ENCODE data around the gene PTPRJ.
"Not testable (repeated sequence)": the region's sequence is repeated elsewhere in the genome, so short reads cannot be mapped to it uniquely, and the experiment has no call there.

The PTPRJ gene

DNA sequence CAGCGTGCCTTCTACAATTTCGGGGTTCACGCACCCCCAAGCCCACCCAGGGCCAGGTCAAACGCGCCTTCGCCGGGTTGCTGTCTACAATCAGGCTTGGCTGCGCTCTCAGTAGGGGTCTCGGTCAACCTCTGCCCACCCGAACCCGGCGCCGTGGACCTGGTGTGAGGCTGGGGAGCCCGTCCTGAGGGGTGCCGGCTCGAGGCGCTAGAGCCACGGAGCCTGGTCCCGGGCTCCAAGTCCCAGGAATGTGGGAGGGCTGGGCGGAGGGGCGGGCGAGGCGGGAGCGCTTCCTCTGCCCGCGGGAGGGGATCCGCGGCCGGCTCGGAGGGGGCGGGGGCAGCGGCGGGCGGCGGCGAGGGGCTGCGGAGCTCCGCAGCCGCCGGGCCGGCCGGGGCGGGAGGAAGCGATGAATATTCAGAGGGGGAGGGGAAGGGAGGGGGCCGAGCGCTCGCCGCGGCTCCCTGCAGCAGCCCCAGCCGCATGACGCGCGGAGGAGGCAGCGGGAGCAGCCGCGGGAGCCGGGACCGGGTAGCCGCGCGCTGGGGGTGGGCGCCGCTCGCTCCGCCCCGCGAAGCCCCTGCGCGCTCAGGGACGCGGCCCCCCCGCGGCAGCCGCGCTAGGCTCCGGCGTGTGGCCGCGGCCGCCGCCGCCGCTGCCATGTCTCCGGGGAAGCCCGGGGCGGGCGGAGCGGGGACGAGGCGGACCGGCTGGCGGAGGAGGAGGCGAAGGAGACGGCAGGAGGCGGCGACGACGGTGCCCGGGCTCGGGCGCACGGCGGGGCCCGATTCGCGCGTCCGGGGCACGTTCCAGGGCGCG is at the start of gene PTPRJ:
TSS of gene PTPRJ (plus strand) at position 472 of the 819 bp plus-strand sequence. CDS start 354 bp downstream, outside the sequence.
- Histone ChIP-seq H3K4me1 (ENCODE audit: insufficient read depth, low read length) (peaks cover 4% of the 10 kb centered on the region; the same call in 1 of the 2 replicates), H3K9me3 (ENCODE audit: control insufficient read depth, insufficient read depth, low read length) (no peaks in the 10 kb centered on the region), H3K36me3 (ENCODE audit: insufficient read depth, low read length) (no peaks in the 10 kb centered on the region), H3K9ac (ENCODE audit: low read depth, low read length) (peak within 1 kb of the TSS; percentile 72)

GRCh38 chr11:47932544-47932943 is 47.8 kb upstream of the PTPRJ start:
- Histone ChIP-seq H3K9ac (ENCODE audit: low read depth, low read length) (no peak overlapping the region), H3K36me3 (ENCODE audit: insufficient read depth, low read length) (no peaks in the 10 kb centered on the region), H3K9me3 (ENCODE audit: control insufficient read depth, insufficient read depth, low read length) (no peaks in the 10 kb centered on the region), H3K4me1 (ENCODE audit: insufficient read depth, low read length) (no peaks in the 10 kb centered on the region)

DNA sequence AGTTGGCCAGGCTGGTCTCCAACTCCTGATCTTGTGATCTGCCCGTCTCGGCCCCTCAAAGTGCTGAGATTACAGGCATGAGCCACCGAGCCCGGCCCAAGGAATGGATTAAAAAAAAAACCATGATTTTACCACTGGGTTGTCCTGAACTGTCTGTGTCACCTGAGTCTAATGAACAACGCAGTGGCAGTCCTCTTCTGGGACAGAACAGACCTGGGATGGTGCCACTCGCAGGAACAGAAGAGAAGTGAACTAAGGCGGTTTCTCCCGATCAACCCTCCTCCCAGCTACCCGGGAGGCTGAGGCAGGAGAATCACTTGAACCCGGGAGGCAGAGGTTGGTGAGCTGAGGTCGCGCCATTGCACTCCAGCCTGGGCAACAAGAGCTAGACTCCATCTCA is 46.6 kb upstream of the PTPRJ start:
- H3K4me1 ChIP-seq (ENCODE audit: insufficient read depth, low read length); H3K9me3 ChIP-seq (ENCODE audit: control insufficient read depth, insufficient read depth, low read length); H3K36me3 ChIP-seq (ENCODE audit: insufficient read depth, low read length); H3K9ac ChIP-seq (ENCODE audit: low read depth, low read length): not testable (repeated sequence)

- no peaks in the 10 kb centered on the region for H3K36me3 ChIP-seq (ENCODE audit: insufficient read depth, low read length)
- H3K4me1 ChIP-seq (ENCODE audit: insufficient read depth, low read length): peaks cover 10% of the 10 kb centered on the region; the same call in 1 of the 2 replicates
- no peak overlapping the region for H3K9ac ChIP-seq (ENCODE audit: low read depth, low read length)
- no peaks in the 10 kb centered on the region for H3K9me3 ChIP-seq (ENCODE audit: control insufficient read depth, insufficient read depth, low read length)
These were observed 41.4 kb upstream of the PTPRJ start for GRCh38 chr11:47938791-47939560.

- no peaks in the 10 kb centered on the region for H3K9me3 ChIP-seq (ENCODE audit: control insufficient read depth, insufficient read depth, low read length)
- H3K36me3 ChIP-seq (ENCODE audit: insufficient read depth, low read length): no peaks in the 10 kb centered on the region
- peaks cover 23% of the 10 kb centered on the region for H3K4me1 ChIP-seq (ENCODE audit: insufficient read depth, low read length)
- no peak overlapping the region for H3K9ac ChIP-seq (ENCODE audit: low read depth, low read length)
These were observed 39.3 kb upstream of the PTPRJ start for GRCh38 chr11:47940904-47941649.

DNA sequence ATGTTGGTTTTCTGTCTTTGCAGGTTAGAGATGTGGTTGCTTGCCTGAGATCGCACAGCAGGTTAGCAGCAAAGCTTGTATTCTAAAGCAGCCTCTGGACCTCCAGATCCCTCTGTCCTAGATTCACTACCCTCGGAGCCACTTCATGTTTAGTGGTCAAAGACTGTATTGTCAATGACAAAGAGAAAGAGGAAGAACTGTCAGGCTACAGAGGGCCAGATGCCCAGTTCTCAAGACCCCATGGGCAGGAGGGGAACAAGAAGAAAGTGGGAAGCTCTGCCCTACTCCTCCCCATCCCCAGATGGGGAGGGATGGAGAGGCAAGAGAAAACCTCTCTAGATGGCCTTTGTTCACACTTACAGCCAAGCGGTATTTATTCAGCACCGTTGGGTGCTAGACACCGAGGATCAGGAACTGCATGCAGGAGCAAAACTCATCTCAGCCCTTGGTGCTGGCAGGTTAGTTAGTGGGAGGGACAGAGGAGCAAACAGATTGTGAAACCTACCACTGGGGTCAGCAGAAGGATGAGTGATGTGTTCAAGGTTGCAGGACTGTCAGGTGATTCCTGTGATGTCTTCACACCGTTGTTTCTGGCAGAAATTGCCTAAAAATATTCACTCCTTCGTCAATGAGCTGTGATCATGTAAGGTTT is 38.3 kb upstream of the PTPRJ start:
- Histone ChIP-seq H3K4me1 (ENCODE audit: insufficient read depth, low read length) (peaks cover 29% of the 10 kb centered on the region), H3K9ac (ENCODE audit: low read depth, low read length) (no peak overlapping the region), H3K36me3 (ENCODE audit: insufficient read depth, low read length) (no peaks in the 10 kb centered on the region), H3K9me3 (ENCODE audit: control insufficient read depth, insufficient read depth, low read length) (no peaks in the 10 kb centered on the region)

- Histone ChIP-seq H3K36me3 (ENCODE audit: insufficient read depth, low read length) (no peaks in the 10 kb centered on the region), H3K4me1 (ENCODE audit: insufficient read depth, low read length) (peaks cover 35% of the 10 kb centered on the region), H3K9ac (ENCODE audit: low read depth, low read length) (peak overlapping the region; percentile 52), H3K9me3 (ENCODE audit: control insufficient read depth, insufficient read depth, low read length) (no peaks in the 10 kb centered on the region)
These were observed 36.4 kb upstream of the PTPRJ start for GRCh38 chr11:47943721-47944586.

DNA sequence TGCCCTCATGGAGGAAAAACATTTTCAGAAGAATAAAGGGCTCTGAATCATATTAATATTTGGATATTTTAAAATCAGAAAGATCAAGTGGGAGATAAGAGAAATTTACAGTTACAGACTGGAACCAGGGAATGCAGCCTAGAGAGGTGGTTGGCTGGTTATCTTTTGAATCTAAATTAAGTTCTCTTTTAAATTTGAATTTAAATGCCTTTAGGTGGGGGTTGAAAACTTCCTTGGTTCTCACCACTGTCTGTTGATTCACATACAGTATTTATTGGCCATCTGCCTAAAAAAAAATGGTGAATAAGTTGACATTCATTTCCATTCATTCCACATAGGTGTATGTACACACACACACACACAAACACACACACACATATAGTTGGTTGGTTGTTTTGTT is 35.7 kb upstream of the PTPRJ start:
- H3K36me3 ChIP-seq (ENCODE audit: insufficient read depth, low read length): no peaks in the 10 kb centered on the region
- H3K4me1 ChIP-seq (ENCODE audit: insufficient read depth, low read length): peaks cover 35% of the 10 kb centered on the region
- H3K9ac ChIP-seq (ENCODE audit: low read depth, low read length): 0 out of 2 replicates have a peak overlapping the region, but pooled peaks have one; percentile 52
- no peaks in the 10 kb centered on the region for H3K9me3 ChIP-seq (ENCODE audit: control insufficient read depth, insufficient read depth, low read length)

DNA sequence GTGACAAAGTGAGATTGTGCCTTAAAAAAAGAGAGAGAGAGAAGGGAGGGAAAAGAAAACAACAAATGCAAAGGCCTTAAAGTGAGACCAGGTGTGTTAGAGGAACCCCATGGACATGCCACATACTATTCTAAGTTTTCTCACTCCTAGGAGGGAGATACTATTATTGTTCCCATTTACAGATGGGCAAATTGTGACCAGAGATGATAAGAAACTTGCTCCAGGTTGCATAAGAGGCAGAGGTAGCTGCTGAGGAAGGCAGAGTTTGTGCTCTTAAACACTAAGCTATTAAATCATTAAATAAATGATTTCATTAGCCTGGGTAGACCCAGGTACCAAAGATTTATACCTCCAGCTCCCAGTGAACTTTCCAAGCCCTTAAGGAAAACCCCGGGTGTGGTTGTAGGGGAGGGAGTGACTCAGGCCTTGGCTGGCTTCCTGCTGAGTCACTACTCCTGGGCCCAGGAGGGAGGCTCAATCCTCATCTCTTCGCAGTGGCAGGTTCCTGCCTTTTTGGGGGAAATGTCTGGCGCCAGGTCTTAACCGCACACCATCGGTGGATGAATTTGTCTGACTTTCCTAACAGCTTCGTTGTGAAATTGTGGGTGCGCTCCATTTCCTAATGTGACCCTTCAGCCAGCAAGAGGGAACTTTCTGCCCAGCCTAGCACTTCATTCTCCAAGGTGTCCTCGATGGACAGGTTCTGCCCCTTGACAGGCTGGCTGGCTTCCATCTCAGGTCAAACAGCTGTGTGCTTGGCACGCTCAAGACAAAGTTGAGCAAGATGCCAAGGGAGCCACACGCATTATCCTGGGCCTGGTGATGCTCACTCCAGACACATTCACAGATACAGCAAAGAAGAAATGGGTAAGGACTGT is 33.4 kb upstream of the PTPRJ start:
- H3K4me1 ChIP-seq (ENCODE audit: insufficient read depth, low read length): peaks cover 31% of the 10 kb centered on the region
- no peak overlapping the region for H3K9ac ChIP-seq (ENCODE audit: low read depth, low read length)
- no peaks in the 10 kb centered on the region for H3K36me3 ChIP-seq (ENCODE audit: insufficient read depth, low read length)
- no peaks in the 10 kb centered on the region for H3K9me3 ChIP-seq (ENCODE audit: control insufficient read depth, insufficient read depth, low read length)

GRCh38 chr11:47948137-47948536 is 32.2 kb upstream of the PTPRJ start:
- H3K4me1 ChIP-seq (ENCODE audit: insufficient read depth, low read length): peaks cover 26% of the 10 kb centered on the region
- H3K9ac ChIP-seq (ENCODE audit: low read depth, low read length): no peak overlapping the region
- H3K9me3 ChIP-seq (ENCODE audit: control insufficient read depth, insufficient read depth, low read length): no peaks in the 10 kb centered on the region
- H3K36me3 ChIP-seq (ENCODE audit: insufficient read depth, low read length): no peaks in the 10 kb centered on the region

- H3K4me1 ChIP-seq (ENCODE audit: insufficient read depth, low read length): peaks cover 23% of the 10 kb centered on the region
- H3K9me3 ChIP-seq (ENCODE audit: control insufficient read depth, insufficient read depth, low read length); H3K36me3 ChIP-seq (ENCODE audit: insufficient read depth, low read length); H3K9ac ChIP-seq (ENCODE audit: low read depth, low read length): not testable (repeated sequence)
These were observed 31.2 kb upstream of the PTPRJ start for GRCh38 chr11:47949001-47949675.

GRCh38 chr11:47950396-47950795 is 30.0 kb upstream of the PTPRJ start:
- no peak overlapping the region for H3K9ac ChIP-seq (ENCODE audit: low read depth, low read length)
- H3K36me3 ChIP-seq (ENCODE audit: insufficient read depth, low read length): no peaks in the 10 kb centered on the region
- no peaks in the 10 kb centered on the region for H3K9me3 ChIP-seq (ENCODE audit: control insufficient read depth, insufficient read depth, low read length)
- H3K4me1 ChIP-seq (ENCODE audit: insufficient read depth, low read length): peaks cover 14% of the 10 kb centered on the region

Measured in ES-I3 (cell line).